Glomerular visceral epithelial cell (primary cell): ENCODE measurements around the gene ZNF783.
"Not testable (repeated sequence)": the region's sequence is repeated elsewhere in the genome, so short reads cannot be mapped to it uniquely, and the experiment has no call there.

ENCODE experiments used
- DNase-seq: peaks from one replicate; pipeline ENCODE4 v3.0.0-alpha.2; 2016; ENCODE audit errors: extremely low spot score

The ZNF783 gene

DNA sequence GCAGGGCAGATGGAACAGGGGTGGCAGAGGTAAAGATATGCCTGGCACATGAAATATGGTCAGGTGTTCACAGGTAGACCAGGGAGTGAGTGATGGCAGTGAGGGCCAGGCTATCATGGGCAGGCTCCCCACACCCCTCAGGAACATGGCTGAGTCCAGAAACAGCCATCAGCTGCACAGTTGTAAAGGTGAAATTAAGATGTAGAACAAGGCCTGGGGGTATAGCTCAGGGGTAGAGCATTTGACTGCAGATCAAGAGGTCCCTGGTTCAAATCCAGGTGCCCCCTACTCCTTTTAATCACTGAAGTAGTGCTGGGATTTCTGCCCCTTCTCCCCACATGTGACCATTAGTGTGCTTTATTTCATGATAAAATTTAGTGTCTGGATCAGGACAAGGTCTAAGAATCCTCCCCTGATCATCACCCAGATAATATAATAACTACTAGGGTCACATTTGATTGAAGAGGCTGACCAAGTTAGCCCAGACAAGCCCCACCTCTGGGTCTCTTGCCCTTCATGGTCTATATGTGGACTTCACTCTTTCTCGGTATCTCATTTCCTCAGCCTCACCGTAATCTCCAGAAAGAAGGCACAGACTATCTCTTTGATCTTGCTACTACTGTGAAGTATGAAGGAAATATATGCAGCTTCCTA is 69.0 kb downstream of the ZNF783 start:
- no peak for DNase-seq

DNA sequence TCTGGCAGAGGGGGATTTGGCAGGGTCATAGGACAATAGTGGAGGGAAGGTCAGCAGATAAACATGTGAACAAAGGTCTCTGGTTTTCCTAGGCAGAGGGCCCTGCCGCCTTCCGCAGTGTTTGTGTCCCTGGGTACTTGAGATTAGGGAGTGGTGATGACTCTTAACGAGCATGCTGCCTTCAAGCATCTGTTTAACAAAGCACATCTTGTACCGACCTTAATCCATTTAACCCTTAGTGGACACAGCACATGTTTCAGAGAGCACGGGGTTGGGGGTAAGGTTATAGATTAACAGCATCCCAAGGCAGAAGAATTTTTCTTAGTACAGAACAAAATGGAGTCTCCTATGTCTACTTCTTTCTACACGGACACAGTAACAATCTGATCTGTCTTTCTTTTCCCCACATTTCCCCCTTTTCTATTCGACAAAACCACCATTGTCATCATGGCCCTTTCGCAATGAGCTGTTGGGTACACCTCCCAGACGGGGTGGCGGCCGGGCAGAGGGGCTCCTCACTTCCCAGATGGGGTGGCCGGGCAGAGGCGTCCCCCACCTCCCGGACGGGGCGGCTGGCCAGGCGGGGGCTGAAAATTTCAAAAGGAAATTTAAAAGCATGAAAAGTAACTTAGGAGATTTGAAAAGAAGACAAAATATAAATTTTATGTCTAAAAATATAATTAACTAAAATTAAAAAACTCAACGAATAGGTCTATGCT is 70.8 kb downstream of the ZNF783 start:
- not testable (repeated sequence) for DNase-seq

- no peak for DNase-seq
Measured at GRCh38 chr7:149333321-149333717, 71.3 kb downstream of the ZNF783 start.

DNA sequence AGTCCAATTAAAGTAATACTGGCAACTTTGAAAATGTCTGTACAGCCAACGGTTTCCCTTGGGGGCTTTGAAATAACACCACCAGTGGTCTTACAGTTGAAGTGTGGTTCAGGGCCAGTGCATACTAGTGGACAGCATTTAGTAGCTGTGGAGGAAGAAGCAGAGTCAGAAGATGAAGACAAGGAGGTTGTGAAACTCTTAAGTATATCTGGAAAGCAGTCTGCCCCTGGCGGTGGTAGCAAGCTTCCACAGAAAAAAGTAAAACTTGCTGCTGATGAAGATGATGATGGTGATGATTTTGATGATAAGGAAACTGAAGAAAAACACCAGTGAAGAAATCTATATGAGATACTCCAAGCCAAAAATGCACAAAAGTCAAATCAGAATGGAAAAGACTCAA is 72.2 kb downstream of the ZNF783 start:
- no peak for DNase-seq
